SK-N-SH treated with all-trans-retinoic acid at 6 μM for 48 hours (cell line): ENCODE measurements around the gene USP4.

Source experiments
- ATAC-seq: fragments of 200-7000 bp; cut with Tn5 transposase; 3 replicates; pipeline ENCODE4 v1.9.1; 2020; ENCODE audit warnings: mild to moderate bottlenecking, moderate library complexity
- ARNTL ChIP-seq: fragments of 450-650 bp; formaldehyde crosslinking; IDR thresholded peaks from 2 replicates; pipeline ENCODE4 v1.5.0; 2020; ENCODE audit warnings: low read depth, mild to moderate bottlenecking, moderate library complexity, borderline replicate concordance
- BACH2 ChIP-seq: fragments of 250-450 bp; sonication (Bioruptor Pico); IDR thresholded peaks from 2 replicates; pipeline ENCODE4 v1.9.0; 2021; ENCODE audit warnings: mild to moderate bottlenecking, borderline replicate concordance
- CREB5 ChIP-seq: fragments of 250-450 bp; sonication (Bioruptor Pico); IDR thresholded peaks from 2 replicates; pipeline ENCODE4 v1.5.1; 2020; ENCODE audit warnings: low read depth, mild to moderate bottlenecking, moderate library complexity
- CSDC2 ChIP-seq: fragments of 250-450 bp; sonication (Bioruptor Pico); IDR thresholded peaks from 2 replicates; pipeline ENCODE4 v1.5.0; 2020; ENCODE audit warnings: mild to moderate bottlenecking, moderate library complexity
- GLIS3 ChIP-seq: fragments of 250-450 bp; sonication (Bioruptor Pico); IDR thresholded peaks from 2 replicates; pipeline ENCODE4 v1.5.0; 2020; ENCODE audit warnings: mild to moderate bottlenecking, moderate library complexity
- ISL1 ChIP-seq: fragments of 250-450 bp; sonication (Bioruptor Pico); IDR thresholded peaks from 2 replicates; pipeline ENCODE4 v2.1.2; 2022; ENCODE audit warnings: mild to moderate bottlenecking, moderate library complexity
- OSR1 ChIP-seq: fragments of 250-450 bp; sonication (Bioruptor Pico); IDR thresholded peaks from 2 replicates; pipeline ENCODE4 v1.8.0; 2022; ENCODE audit warnings: moderate library complexity, mild to moderate bottlenecking, inconsistent platforms
- SNAI2 ChIP-seq: fragments of 250-450 bp; sonication (Bioruptor Pico); IDR thresholded peaks from 2 replicates; pipeline ENCODE4 v1.5.0; 2020; ENCODE audit warnings: mild to moderate bottlenecking, moderate library complexity
- TCF4 ChIP-seq: fragments of 250-450 bp; sonication (Bioruptor Pico); IDR thresholded peaks from 2 replicates; pipeline ENCODE4 v1.8.0; 2021; ENCODE audit warnings: mild to moderate bottlenecking, moderate library complexity, borderline replicate concordance
- TOX ChIP-seq: fragments of 250-450 bp; sonication (Bioruptor Pico); IDR thresholded peaks from 2 replicates; pipeline ENCODE4 v1.8.0; 2021; ENCODE audit warnings: mild to moderate bottlenecking, moderate library complexity, borderline replicate concordance
- TSHZ2 ChIP-seq: fragments of 250-450 bp; sonication (Bioruptor Pico); IDR thresholded peaks from 2 replicates; pipeline ENCODE4 v1.5.0; 2020; ENCODE audit warnings: mild to moderate bottlenecking, moderate library complexity
- ZFP3 ChIP-seq: fragments of 250-450 bp; sonication (Bioruptor Pico); IDR thresholded peaks from 2 replicates; pipeline ENCODE4 v1.5.0; 2020; ENCODE audit warnings: mild to moderate bottlenecking, moderate library complexity
- ZFP30 ChIP-seq: fragments of 450-650 bp; formaldehyde crosslinking; IDR thresholded peaks from 2 replicates; pipeline ENCODE4 v1.5.0; 2022; ENCODE audit warnings: mild to moderate bottlenecking, moderate library complexity
- ZNF565 ChIP-seq: fragments of 450-650 bp; formaldehyde crosslinking; conservative IDR thresholded peaks from 2 replicates; pipeline ENCODE4 v1.5.0; 2020; ENCODE audit warnings: low read depth, mild to moderate bottlenecking, moderate library complexity
- ZNF70 ChIP-seq: fragments of 450-650 bp; formaldehyde crosslinking; IDR thresholded peaks from 2 replicates; pipeline ENCODE4 v1.5.0; 2020; ENCODE audit warnings: mild to moderate bottlenecking, moderate library complexity
- ZNF8 ChIP-seq: fragments of 450-650 bp; formaldehyde crosslinking; IDR thresholded peaks from 2 replicates; pipeline ENCODE4 v1.5.0; 2020; ENCODE audit warnings: mild to moderate bottlenecking, moderate library complexity
- TF ChIP-seq, protein P1 (sequence below): fragments of 250-450 bp; sonication (Bioruptor Pico); IDR thresholded peaks from 2 replicates; pipeline ENCODE4 v1.8.0; 2021; ENCODE audit warnings: low read depth, mild to moderate bottlenecking, moderate library complexity, borderline replicate concordance
- TF ChIP-seq, protein P2 (sequence below): fragments of 250-450 bp; sonication (Bioruptor Pico); IDR thresholded peaks from 2 replicates; pipeline ENCODE4 v1.8.0; 2020; ENCODE audit warnings: mild to moderate bottlenecking, moderate library complexity, borderline replicate concordance
- TF ChIP-seq, protein P3 (sequence below): fragments of 250-450 bp; sonication (Bioruptor Pico); IDR thresholded peaks from 2 replicates; pipeline ENCODE4 v1.5.1; 2021; ENCODE audit warnings: mild to moderate bottlenecking, moderate library complexity

Gene USP4

DNA sequence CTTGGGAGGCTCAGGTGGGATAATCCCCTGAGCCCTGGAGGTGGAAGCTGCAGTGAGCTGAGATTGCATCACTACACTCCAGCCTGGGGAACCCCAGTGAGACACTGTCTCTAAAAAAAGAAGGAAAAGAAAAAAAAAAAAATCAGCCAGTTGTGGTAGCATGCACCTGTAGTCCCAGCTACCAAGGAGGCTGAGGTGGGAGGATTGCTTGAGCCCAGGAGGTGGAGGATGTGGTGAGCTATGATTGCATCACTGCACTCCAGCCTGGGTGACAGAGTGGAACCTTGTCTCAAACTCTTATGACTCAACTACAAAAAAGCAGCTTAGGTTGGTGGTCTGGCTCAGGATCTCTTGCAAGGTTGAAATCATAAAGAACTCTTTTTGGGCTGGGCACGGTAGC lies 37.6 kb upstream of the USP4 start:
- no peak for ATAC-seq
- TF ChIP-seq ZFP30 (CRISPR knock-in tag) (no peak), ISL1 (no peak), OSR1 (CRISPR knock-in tag) (no peak), ZFP3 (CRISPR knock-in tag) (0 out of 2 replicates have a peak, but pooled peaks have one; percentile 21), BACH2 (no peak), GLIS3 (CRISPR knock-in tag) (no peak)

DNA sequence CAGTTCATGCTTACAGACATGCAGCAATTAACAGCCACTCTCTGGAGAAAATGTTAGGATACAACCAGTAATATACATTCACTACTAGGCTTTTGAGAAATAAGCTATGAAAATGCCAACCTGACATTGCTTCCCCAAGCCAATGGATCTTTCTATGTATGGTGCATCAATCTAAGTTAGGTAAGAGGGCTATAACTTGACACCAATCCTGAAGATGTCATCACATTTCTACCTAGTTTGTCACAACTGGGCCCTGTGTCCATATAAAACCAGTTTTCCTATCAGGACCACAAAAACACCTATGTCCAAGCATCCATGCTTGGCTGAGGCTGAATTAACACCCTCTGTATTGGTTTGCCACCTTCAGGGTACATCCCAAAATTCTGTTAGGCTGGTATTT lies 32.1 kb upstream of the USP4 start:
- ATAC-seq = no peak
- no peak for TF ChIP-seq CSDC2
- TF ChIP-seq ARNTL (CRISPR knock-in tag) = no peak
- TF ChIP-seq TSHZ2 = no peak
- TF ChIP-seq, protein P1, sequence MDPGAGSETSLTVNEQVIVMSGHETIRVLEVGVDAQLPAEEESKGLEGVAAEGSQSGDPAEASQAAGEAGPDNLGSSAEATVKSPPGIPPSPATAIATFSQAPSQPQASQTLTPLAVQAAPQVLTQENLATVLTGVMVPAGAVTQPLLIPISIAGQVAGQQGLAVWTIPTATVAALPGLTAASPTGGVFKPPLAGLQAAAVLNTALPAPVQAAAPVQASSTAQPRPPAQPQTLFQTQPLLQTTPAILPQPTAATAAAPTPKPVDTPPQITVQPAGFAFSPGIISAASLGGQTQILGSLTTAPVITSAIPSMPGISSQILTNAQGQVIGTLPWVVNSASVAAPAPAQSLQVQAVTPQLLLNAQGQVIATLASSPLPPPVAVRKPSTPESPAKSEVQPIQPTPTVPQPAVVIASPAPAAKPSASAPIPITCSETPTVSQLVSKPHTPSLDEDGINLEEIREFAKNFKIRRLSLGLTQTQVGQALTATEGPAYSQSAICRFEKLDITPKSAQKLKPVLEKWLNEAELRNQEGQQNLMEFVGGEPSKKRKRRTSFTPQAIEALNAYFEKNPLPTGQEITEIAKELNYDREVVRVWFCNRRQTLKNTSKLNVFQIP (CRISPR knock-in tag) = no peak
- TF ChIP-seq SNAI2 (CRISPR knock-in tag) = no peak
- no peak for TF ChIP-seq CREB5 (CRISPR knock-in tag)
- TF ChIP-seq, protein P2, sequence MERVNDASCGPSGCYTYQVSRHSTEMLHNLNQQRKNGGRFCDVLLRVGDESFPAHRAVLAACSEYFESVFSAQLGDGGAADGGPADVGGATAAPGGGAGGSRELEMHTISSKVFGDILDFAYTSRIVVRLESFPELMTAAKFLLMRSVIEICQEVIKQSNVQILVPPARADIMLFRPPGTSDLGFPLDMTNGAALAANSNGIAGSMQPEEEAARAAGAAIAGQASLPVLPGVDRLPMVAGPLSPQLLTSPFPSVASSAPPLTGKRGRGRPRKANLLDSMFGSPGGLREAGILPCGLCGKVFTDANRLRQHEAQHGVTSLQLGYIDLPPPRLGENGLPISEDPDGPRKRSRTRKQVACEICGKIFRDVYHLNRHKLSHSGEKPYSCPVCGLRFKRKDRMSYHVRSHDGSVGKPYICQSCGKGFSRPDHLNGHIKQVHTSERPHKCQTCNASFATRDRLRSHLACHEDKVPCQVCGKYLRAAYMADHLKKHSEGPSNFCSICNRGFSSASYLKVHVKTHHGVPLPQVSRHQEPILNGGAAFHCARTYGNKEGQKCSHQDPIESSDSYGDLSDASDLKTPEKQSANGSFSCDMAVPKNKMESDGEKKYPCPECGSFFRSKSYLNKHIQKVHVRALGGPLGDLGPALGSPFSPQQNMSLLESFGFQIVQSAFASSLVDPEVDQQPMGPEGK (CRISPR knock-in tag) = no peak
- TF ChIP-seq, protein P3, sequence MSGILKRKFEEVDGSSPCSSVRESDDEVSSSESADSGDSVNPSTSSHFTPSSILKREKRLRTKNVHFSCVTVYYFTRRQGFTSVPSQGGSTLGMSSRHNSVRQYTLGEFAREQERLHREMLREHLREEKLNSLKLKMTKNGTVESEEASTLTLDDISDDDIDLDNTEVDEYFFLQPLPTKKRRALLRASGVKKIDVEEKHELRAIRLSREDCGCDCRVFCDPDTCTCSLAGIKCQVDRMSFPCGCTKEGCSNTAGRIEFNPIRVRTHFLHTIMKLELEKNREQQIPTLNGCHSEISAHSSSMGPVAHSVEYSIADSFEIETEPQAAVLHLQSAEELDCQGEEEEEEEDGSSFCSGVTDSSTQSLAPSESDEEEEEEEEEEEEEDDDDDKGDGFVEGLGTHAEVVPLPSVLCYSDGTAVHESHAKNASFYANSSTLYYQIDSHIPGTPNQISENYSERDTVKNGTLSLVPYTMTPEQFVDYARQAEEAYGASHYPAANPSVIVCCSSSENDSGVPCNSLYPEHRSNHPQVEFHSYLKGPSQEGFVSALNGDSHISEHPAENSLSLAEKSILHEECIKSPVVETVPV (CRISPR knock-in tag) = no peak
- TF ChIP-seq ZNF565 = no peak
- TF ChIP-seq OSR1 (CRISPR knock-in tag) = no peak
- TF ChIP-seq TOX (CRISPR knock-in tag) = no peak
- TF ChIP-seq ZNF70 (CRISPR knock-in tag) = no peak
- no peak for TF ChIP-seq ISL1
- TF ChIP-seq GLIS3 (CRISPR knock-in tag) = no peak

GRCh38 chr3:49370585-49371290 lies 30.9 kb upstream of the USP4 start:
- TF ChIP-seq ARNTL (CRISPR knock-in tag) (no peak), CREB5 (CRISPR knock-in tag) (no peak), TCF4 (CRISPR knock-in tag) (no peak), ISL1 (no peak), ZNF8 (CRISPR knock-in tag) (no peak), ZFP30 (CRISPR knock-in tag) (no peak), TSHZ2 (no peak), TOX (CRISPR knock-in tag) (no peak), OSR1 (CRISPR knock-in tag) (no peak)
- ATAC-seq = no peak
